ENCODE results near the gene KRT20.

- TF ChIP-seq, protein P1, sequence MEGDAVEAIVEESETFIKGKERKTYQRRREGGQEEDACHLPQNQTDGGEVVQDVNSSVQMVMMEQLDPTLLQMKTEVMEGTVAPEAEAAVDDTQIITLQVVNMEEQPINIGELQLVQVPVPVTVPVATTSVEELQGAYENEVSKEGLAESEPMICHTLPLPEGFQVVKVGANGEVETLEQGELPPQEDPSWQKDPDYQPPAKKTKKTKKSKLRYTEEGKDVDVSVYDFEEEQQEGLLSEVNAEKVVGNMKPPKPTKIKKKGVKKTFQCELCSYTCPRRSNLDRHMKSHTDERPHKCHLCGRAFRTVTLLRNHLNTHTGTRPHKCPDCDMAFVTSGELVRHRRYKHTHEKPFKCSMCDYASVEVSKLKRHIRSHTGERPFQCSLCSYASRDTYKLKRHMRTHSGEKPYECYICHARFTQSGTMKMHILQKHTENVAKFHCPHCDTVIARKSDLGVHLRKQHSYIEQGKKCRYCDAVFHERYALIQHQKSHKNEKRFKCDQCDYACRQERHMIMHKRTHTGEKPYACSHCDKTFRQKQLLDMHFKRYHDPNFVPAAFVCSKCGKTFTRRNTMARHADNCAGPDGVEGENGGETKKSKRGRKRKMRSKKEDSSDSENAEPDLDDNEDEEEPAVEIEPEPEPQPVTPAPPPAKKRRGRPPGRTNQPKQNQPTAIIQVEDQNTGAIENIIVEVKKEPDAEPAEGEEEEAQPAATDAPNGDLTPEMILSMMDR (conservative IDR thresholded peaks at IDR 0.05; ENCODE audit: low read depth, low read length), result no peak
- no peak for TF ChIP-seq EZH2 (IDR thresholded peaks at IDR 0.05; ENCODE audit: borderline replicate concordance, low read depth, low read length, poor library complexity, severe bottlenecking)
These were observed 45.8 kb downstream of the KRT20 start for GRCh38 chr17:40839194-40839593.
